GM12875 (cell line): Measurements from ENCODE around the gene RICTOR.

Experiments used
- H3K4me3 ChIP-seq: one replicate; pipeline ENCODE4 v1.5.1; 2011; ENCODE audit warnings: low read depth, low read length, control low read depth
- TF ChIP-seq, protein P1 (sequence below): IDR thresholded peaks from 2 replicates; pipeline ENCODE4 v1.5.1; 2011; ENCODE audit warnings: low read depth, mild to moderate bottlenecking, control low read depth, inconsistent platforms, low read length, moderate library complexity, borderline replicate concordance; ENCODE audit not compliant: insufficient read depth

The RICTOR gene

DNA sequence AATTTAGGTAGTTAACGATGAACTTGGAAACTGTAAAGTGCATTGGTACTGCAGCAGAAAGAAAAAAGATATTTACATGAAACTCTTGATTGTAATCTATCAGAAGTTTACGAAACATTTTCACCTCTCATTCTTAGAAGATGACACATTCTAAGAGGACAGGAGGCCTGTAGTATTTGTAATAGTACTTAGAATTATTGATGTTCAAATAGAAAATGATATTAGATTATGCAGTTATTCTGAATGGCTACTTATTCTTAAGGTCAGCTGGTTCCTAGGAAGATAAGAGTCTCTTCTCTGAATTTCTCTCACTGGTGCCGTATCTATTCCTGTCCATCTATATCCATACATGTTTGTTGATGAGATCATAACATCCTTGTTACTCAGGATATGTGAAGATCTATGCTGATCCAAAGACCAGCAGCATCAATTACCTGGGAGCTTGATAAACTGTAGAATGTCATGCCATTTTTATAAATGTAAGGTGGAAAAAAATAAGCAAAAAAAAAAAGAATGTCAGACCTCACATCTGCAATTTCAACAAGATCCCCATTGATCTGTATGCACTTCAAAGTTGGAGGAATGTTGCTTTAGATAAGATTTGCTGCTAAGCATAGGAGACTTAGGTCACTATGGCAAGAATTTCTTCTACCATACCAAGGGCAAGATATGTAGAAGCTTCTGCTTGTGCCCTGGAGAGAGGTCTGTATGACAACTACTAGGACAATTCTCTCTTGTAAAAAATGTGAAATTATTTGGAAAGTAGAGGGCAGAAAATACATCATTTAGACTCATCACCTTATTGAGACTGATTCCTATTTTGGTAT, 42.4 kb upstream of the RICTOR start:
- TF ChIP-seq, protein P1, sequence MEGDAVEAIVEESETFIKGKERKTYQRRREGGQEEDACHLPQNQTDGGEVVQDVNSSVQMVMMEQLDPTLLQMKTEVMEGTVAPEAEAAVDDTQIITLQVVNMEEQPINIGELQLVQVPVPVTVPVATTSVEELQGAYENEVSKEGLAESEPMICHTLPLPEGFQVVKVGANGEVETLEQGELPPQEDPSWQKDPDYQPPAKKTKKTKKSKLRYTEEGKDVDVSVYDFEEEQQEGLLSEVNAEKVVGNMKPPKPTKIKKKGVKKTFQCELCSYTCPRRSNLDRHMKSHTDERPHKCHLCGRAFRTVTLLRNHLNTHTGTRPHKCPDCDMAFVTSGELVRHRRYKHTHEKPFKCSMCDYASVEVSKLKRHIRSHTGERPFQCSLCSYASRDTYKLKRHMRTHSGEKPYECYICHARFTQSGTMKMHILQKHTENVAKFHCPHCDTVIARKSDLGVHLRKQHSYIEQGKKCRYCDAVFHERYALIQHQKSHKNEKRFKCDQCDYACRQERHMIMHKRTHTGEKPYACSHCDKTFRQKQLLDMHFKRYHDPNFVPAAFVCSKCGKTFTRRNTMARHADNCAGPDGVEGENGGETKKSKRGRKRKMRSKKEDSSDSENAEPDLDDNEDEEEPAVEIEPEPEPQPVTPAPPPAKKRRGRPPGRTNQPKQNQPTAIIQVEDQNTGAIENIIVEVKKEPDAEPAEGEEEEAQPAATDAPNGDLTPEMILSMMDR = no peak
- no peak overlapping the region for H3K4me3 ChIP-seq

DNA sequence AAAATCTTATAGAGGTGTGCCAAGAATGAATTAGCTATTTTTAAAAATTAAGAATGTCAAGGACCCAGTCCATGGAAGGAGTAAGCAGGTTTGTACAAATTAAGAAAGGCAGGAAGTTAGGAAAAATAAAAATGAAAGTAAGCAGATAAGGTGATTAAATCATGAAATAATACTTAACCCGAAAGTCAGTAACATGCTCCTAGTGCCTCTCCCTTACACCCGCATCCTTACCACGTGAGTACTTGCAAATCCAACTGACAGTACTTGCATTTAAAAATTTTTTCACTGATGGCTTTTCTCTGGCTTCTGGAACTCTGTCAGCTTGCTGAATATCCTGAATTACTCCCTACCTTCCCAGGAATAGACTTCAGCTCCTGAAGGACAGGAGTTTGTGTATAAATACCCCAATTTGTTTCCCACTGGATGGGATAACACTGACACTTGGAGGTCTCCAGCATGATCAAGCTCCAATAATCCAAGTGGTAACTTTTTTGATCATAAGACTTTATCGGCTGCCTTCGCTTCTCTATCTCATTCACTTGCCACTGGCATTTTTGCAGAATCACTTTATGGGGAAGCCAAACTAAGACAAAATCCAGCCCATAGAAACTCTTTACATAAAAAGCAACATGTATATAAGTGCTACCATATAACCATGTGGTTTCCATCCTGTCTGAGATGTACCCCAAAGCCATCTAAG, 41.6 kb upstream of the RICTOR start:
- no peak overlapping the region for H3K4me3 ChIP-seq
- TF ChIP-seq, protein P1 = no peak

GRCh38 chr5:39114155-39114554, 40.0 kb upstream of the RICTOR start:
- TF ChIP-seq, protein P1 = no peak
- no peak overlapping the region for H3K4me3 ChIP-seq

DNA sequence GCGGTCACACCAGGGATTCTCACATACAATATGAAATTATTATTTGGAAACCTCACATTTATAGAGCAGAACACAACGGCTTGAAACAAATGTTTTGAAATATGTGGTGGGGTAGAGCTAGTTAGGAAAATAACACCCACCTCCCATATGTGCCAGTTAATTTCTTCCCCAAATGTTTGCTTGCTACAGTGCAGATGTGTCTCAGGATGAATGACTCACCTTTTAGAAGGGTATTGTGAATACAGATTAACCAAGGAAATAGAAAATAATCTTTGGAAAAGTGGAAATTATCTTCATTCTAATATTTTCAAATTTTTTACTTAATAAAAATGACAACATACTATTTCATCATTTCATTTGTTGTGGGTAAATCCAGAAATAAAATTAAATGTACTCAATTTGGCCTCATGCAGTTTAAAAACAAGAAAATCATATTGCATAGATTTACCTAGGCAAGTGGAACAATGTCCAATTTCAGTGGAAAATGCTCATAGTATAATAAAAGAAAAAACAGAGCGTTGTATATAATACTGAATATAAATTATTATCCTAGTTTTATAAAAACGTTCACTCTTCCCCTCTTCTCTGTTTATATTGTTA, 39.3 kb upstream of the RICTOR start:
- TF ChIP-seq, protein P1 = no peak
- H3K4me3 ChIP-seq = no peak overlapping the region

- TF ChIP-seq, protein P1 = no peak
- H3K4me3 ChIP-seq = no peak overlapping the region
Observed at GRCh38 chr5:39109606-39110005, 35.4 kb upstream of the RICTOR start.

- TF ChIP-seq, protein P1 = no peak
- no peak overlapping the region for H3K4me3 ChIP-seq
Observed at GRCh38 chr5:39108987-39109386, 34.8 kb upstream of the RICTOR start.
